Parathyroid adenoma (tissue), 2 donors: ENCODE measurements around the gene MICU2.

ENCODE experiments used
- H2AFZ ChIP-seq: fragments of 300-600 bp; sonication (generic); one replicate; pipeline ENCODE4 v1.7.0; 2017; ENCODE audit warnings: antibody characterized with exemption, mild to moderate bottlenecking
- H3K27ac ChIP-seq: fragments of 300-600 bp; sonication (generic); one replicate; pipeline ENCODE4 v1.7.0; 2017
- H3K27me3 ChIP-seq: fragments of 300-600 bp; sonication (generic); one replicate; pipeline ENCODE4 v1.7.0; 2017; ENCODE audit warnings: low read length; ENCODE audit not compliant: control insufficient read depth, insufficient read depth
- H3K36me3 ChIP-seq: fragments of 300-600 bp; sonication (generic); one replicate; pipeline ENCODE4 v1.7.0; 2017; ENCODE audit warnings: low read length; ENCODE audit not compliant: control insufficient read depth, insufficient read depth
- H3K4me1 ChIP-seq: fragments of 300-600 bp; sonication (generic); one replicate; pipeline ENCODE4 v1.7.0; 2017; ENCODE audit warnings: control low read depth
- H3K4me2 ChIP-seq: fragments of 300-600 bp; sonication (generic); one replicate; pipeline ENCODE4 v1.7.0; 2017; ENCODE audit warnings: low read length
- H3K4me3 ChIP-seq: fragments of 300-600 bp; sonication (generic); one replicate; pipeline ENCODE4 v1.7.0; 2017; ENCODE audit warnings: low read depth, low read length
- H3K79me2 ChIP-seq: fragments of 300-600 bp; sonication (generic); one replicate; pipeline ENCODE4 v1.7.0; 2017; ENCODE audit warnings: control low read depth
- H3K9ac ChIP-seq: fragments of 300-600 bp; sonication (generic); one replicate; pipeline ENCODE4 v1.7.0; 2017; ENCODE audit warnings: mild to moderate bottlenecking
- H3K9me3 ChIP-seq: fragments of 300-600 bp; sonication (generic); one replicate; pipeline ENCODE4 v1.7.0; 2017; ENCODE audit warnings: low read length; ENCODE audit not compliant: control insufficient read depth
- CTCF ChIP-seq: fragments of 300-600 bp; sonication (generic); IDR thresholded peaks from one replicate; pipeline ENCODE4 v1.7.0; 2017; ENCODE audit warnings: antibody characterized with exemption, mild to moderate bottlenecking
- donor health status: primary hyperparathyroidism.

Gene MICU2

GRCh38 chr13:21475115-21475514, 128.9 kb downstream of the MICU2 start:
- Histone ChIP-seq H3K9me3 (no peaks in the 10 kb centered on the region), H3K36me3 (no peaks in the 10 kb centered on the region), H3K27me3 (no peaks in the 10 kb centered on the region), H3K9ac (no peak overlapping the region), H3K4me2 (no peak overlapping the region), H2AFZ (no peak overlapping the region), H3K4me3 (no peak overlapping the region), H3K79me2 (no peaks in the 10 kb centered on the region), H3K4me1 (peaks cover 3% of the 10 kb centered on the region), H3K27ac (no peak overlapping the region)
- TF ChIP-seq CTCF = no peak

- Histone ChIP-seq H3K4me1 (no peaks in the 10 kb centered on the region), H3K79me2 (no peaks in the 10 kb centered on the region), H2AFZ (no peak overlapping the region), H3K4me2 (no peak overlapping the region), H3K27ac (no peak overlapping the region), H3K27me3 (no peaks in the 10 kb centered on the region), H3K9ac (no peak overlapping the region), H3K36me3 (no peaks in the 10 kb centered on the region), H3K9me3 (no peaks in the 10 kb centered on the region), H3K4me3 (no peak overlapping the region)
- TF ChIP-seq CTCF = no peak
Measured at GRCh38 chr13:21470785-21471184, 133.2 kb downstream of the MICU2 start.

GRCh38 chr13:21466527-21466926, 137.4 kb downstream of the MICU2 start:
- H2AFZ ChIP-seq = no peak overlapping the region
- no peak for TF ChIP-seq CTCF
- H3K79me2 ChIP-seq = no peaks in the 10 kb centered on the region
- no peak overlapping the region for H3K4me2 ChIP-seq
- no peaks in the 10 kb centered on the region for H3K4me1 ChIP-seq
- no peak overlapping the region for H3K9ac ChIP-seq
- no peak overlapping the region for H3K27ac ChIP-seq
- no peak overlapping the region for H3K4me3 ChIP-seq
- H3K9me3 ChIP-seq = no peaks in the 10 kb centered on the region
- no peaks in the 10 kb centered on the region for H3K27me3 ChIP-seq
- H3K36me3 ChIP-seq = no peaks in the 10 kb centered on the region

- H3K4me3 ChIP-seq = no peak overlapping the region
- H3K36me3 ChIP-seq = no peaks in the 10 kb centered on the region
- H3K79me2 ChIP-seq = no peaks in the 10 kb centered on the region
- no peak overlapping the region for H3K9ac ChIP-seq
- H3K9me3 ChIP-seq = no peaks in the 10 kb centered on the region
- no peak overlapping the region for H3K27ac ChIP-seq
- H3K4me1 ChIP-seq = no peaks in the 10 kb centered on the region
- H3K4me2 ChIP-seq = no peak overlapping the region
- no peak for TF ChIP-seq CTCF
- H3K27me3 ChIP-seq = no peaks in the 10 kb centered on the region
- H2AFZ ChIP-seq = peak overlapping the region; percentile 53
Measured at GRCh38 chr13:21465710-21466160, 138.2 kb downstream of the MICU2 start.

- no peak overlapping the region for H3K27ac ChIP-seq
- H3K4me2 ChIP-seq = no peak overlapping the region
- no peak for TF ChIP-seq CTCF
Measured at GRCh38 chr13:21463424-21463823, 140.5 kb downstream of the MICU2 start.

More at GRCh38 chr13:21463424-21463823, 140.5 kb downstream of the MICU2 start:
- Histone ChIP-seq H3K4me3 (no peak overlapping the region), H3K9me3 (no peaks in the 10 kb centered on the region), H3K4me1 (no peaks in the 10 kb centered on the region), H3K79me2 (no peaks in the 10 kb centered on the region), H3K9ac (no peak overlapping the region), H3K36me3 (no peaks in the 10 kb centered on the region), H2AFZ (no peak overlapping the region), H3K27me3 (no peaks in the 10 kb centered on the region)
